ENCODE measurements around the gene CGB1. TPM values are rescaled to one million over a fixed set of nuclear protein-coding genes. Genes with fewer than 3 reads are reported as not detected.

Gene CGB1
- polyA plus RNA-seq, 1 donor = not detected

DNA sequence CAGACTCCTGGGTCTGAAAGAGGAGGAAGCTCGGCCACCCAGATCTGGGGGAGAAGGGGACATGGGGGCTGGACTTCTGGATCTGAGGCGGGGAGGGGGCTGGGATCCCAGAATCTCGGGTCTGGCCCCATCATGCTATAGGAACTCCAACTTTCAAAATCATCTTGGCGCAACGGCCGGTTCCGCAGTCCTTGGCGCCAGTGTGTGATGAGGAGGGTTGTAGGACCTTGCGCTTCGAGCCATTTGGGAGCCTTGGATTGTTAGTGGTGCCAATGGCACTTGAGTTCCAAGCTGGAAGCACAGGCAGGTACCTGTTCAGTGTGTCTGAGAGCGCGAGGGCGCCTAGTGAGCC, 42.7 kb downstream of the CGB1 start:
- no peak for DNase-seq

DNA sequence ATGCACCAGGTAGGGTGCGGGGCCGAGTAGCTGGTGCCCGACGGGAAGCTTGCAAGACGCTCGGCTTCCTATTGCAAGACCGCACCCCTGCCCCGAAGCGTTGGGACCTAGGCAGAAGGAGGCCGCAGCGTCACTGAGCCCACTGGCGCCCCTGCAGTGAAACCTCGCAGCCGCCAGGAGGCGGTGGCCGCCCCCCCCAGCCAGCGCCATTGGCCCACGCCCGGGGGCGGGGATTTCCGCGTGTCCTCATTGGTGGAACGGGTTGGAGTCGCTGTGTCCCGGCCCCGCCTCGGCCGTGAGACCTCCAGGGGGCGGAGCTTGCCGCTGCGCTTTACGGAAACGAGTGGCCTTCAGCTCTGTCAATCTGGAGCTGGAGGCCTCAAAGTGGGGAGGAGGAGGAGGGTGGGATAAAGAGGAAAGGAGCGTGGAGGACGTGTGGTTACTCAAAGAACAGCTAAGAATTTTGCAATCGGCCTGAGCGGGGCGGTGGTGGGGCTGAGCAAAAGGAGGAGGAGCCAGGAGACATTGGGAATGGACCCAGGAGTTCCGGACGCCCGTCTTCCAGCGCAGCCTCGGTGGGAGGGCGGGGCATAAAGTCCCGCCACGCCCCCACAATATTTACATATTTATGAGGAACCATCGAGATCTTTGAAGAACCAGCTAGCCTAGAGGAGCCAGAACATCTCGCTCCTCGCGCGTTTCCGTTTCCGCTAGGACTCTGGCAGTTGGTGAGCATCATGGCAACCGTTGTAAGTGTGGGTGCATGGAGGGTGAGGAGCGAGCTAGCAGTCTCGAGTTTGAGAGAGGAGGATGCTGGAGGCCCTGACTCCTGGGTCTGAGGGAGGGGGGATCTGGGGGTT, 43.3 kb downstream of the CGB1 start, which contains the start of the genes GYS1 and RUVBL2:
TSS of gene GYS1 (minus strand) at position 135 of the 860 bp plus-strand sequence. CDS start 197 bp downstream, outside the sequence.
TSS of gene RUVBL2 (plus strand) at position 713 of the 860 bp plus-strand sequence. CDS start at position 738, 25 bp downstream.
- peak; percentile 99 for DNase-seq

DNA sequence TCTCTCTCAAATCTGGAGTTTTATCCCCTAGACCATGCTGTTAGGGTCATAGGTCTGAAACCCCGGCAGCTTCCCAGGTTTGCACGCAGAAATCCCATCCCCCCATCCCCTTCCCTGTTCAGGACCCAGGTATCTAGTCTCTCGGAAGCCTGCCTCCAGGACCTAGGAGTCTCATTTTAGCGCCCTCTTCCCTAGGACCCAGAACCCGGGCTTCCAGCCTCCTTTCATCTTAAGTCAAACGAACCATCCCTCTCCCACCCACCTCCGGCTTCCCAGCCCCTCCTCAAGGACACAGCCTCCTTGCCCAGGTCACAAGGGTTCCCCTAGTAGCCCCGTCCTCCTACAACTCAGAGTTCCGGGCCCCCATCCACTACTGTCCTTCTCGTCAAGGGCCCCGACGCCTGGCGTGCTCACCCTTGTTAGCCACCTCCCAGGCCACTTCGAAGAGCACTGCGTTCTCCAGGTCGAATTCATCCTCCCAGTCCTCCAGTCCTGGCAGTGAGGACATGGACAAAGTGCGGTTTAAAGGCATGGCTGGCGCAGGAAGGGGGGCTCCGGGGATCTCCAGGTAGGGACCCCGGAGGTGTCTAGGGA, 44.0 kb downstream of the CGB1 start:
- DNase-seq = peak; percentile 14

DNA sequence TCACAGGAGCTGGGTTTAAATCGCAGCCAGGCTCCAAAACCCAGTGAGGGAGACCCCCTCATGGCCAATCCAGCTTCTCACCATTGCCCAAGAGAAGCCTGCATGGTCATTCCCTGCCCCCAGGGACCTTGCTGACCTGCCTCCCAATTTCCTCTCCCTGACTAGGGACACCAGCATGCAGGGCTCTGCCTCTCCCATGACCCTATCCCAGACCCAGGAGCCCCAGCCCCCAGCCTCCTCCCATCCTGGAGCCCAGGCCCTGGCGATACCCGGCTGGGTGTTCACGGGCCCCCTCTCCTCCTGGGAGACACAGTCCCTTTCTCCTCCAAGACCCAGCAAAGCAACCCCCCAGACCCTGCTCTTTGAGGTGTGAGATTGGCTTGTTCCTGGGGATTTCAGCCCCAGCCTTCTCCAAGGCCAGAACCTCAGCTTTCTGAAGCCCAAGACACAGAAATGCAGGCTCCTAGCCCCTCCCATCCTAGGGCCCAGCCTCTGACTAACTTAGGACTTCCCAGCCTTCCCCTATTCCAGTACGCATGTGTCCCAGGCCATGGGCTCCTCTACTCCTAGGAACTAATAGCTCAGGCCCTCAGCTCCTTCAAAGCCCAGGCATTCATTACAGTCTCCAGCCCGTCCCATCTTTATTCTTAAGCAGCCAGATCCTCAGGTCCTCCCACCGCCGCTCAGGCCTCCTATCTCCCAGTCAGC, 44.7 kb downstream of the CGB1 start:
- DNase-seq = no peak

DNA sequence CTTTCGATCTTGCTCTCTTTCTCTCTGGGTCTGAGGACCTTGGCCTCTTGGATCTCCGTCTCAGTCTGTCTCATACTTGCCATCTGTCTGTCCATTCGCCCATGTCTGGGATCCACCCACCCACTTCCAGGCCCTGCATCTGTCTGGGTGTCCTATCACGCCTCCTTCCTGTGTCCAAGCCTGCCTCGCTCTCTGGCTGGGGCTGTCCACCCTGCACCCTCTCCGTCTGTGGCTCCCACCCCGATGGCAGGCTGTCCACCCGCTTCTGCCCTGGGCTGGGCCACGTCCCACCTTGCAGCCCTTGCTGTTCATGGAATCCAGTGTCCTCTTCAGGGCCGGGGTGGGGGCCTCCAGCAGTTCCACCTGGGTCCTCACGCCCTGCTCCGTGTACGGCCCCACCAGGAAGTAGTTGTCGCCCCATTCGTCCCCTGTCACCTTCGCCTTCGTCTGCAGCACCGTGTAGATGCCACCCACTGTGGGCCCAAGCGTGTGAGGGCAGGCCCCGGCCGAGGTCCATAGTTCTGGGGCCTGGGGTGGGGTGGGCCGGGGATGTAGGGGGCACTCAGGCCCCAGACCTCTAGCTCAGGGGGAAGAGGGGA, 45.6 kb downstream of the CGB1 start:
- no peak for DNase-seq

DNA sequence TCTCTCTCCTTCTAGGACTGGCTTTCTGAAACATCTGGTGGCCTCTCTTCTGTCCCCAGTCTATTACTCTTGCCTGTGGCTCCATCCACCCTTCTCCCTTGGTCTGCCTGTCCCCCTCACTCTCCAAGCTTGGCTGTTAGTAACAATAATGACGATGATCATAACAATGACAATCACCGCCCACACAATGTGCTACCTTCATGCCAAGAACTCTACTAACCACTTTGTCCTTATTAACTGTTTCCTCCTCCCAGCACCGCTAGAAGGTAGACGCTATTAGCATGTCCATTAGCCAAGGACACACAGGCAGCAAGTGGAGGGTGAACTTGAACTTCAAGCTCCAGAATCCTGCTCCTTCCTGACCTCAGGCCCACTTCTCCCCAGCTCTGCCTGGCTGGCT, 46.3 kb downstream of the CGB1 start:
- no peak for DNase-seq

DNA sequence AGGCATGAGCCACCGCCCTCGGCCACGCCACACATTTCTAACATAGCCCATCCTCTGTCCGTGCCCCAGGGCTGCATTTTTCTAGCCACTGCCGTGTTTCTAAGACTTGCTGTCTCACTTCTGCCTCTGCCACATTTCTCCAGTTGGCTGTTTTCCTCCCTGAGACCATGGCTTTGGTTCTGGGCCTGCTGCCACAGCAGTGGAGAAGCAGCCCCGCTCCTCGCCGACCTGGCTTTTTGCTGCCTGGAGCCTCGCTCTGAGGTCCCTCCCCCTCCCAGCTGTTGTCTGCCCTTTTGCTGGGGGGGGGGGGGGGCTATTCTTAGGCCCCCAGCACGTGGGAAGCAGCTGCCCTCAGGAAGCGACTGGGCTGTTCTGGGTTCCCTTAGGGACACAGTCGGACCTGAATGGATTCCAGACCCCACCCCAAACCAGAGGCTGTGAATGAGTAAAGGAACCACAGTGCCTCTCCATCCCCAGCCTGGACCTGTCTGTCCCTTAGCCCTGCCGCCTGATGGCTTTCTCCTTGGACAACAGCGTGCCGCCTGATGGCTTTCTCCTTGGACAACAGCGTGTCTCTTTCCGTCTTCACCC, 46.9 kb downstream of the CGB1 start:
- DNase-seq = no peak

DNA sequence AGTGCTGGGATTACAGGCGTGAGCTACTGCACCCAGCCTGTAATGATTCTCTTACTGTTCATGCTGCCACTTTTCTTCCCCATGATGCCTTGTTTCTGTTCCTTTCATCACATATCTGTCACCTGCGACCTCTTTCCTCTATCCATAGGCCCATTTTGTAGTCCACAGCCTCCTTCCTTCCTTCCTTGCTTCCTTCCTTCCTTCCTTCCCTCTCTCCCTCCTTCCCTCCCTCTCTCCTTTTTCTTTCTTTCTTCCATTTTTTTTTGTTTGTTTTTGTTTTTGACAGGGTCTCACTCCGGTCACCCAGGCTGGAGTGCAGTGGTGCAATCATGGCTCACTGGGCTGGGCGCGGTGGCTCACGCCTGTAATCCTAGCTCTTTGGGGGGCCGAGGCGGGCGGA, 47.8 kb downstream of the CGB1 start:
- DNase-seq = no peak

DNA sequence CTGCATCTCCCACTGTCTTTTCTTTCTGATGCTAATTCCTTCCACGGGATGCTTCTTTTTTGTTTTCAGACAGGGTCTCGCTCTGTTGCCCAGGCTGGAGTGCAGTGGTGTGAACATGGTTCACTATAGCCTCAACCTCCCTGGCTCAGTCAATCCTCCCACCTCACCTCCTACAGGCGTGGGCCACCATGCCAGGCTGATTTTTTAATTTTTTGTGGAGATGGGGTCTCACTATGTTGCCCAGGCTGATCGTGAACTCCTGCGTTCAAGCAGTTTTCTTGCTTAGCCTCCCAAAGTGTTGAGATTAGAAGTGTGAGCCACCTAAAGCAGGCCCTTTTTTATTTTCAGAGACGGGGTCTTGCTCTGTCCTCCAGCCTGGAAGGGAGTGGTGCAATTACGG, 48.4 kb downstream of the CGB1 start:
- no peak for DNase-seq

DNA sequence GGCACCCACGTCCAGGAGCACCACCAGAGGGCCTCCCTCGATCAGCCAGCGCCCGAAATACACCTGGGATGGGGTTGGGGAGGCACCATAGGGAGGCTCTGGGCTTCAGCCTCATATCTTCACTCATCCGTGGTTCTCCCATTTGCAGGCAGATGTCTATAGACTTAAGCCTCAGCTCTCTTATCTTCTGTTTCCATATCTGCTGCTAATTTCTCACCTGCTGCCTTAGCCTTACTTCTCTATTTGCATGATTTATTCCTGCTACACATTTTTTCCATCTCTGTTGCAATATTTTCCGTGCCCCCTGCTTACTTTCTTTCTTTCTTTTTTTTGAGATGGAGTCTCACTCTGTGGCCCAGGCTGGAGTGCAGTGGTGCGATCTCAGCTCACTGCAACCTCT, 49.4 kb downstream of the CGB1 start:
- no peak for DNase-seq

DNA sequence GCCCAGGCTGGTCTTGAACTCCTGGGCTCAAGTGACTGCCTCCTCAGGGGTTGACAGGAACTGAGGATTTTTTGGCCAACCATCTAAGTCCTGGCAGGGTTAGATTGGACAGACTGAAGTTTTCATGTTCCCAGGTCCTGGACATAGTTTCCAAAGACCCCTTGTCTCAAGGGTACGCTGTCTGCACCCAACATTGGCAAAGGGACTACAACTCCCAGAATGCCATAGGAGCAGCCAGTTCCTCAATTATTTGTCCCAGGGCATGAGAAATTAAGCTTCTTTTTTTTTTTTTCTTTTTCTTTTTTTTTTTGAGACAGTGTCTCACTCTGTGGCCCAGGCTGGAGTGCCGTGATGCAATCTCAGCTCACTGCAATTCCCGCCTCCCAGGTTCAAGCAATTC, 50.5 kb downstream of the CGB1 start:
- DNase-seq = no peak

DNA sequence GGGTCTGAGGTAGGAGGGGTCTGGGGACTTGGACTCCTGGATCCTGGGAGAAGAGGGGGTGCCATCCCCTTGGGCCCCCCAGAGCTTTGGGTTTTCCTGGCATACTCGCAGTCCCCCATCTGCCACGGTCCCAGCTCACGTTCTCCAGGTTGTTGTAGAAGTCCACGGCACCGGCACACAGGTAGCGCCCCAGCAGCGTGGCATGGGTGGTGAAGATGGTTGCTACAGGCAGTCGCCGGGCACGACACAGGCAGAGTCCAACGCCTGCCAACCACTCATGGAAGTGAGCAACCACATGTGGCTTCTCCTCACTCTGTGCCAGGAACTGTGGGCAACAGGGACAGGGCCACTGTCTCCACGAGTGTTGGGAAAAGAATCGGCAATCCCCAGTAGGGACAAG, 51.0 kb downstream of the CGB1 start:
- DNase-seq = no peak

Other genes with a start within 250 kb of the CGB1 start
- gene BCAT2, start 225.9 kb downstream of the CGB1 start, polyA plus RNA-seq (ENCODE audit: insufficient read length) = 39.9 TPM
- gene HSD17B14, start 200.4 kb downstream of the CGB1 start, polyA plus RNA-seq (ENCODE audit: insufficient read length) = 27.4 TPM
- gene PLEKHA4, start 168.3 kb downstream of the CGB1 start, polyA plus RNA-seq (ENCODE audit: insufficient read length) = 23.1 TPM
- 33.8 TPM for gene PPP1R15A, start 164.5 kb downstream of the CGB1 start, polyA plus RNA-seq (ENCODE audit: insufficient read length)
- 1.6 TPM for gene TULP2, start 138.2 kb downstream of the CGB1 start, polyA plus RNA-seq (ENCODE audit: insufficient read length)
- 238 TPM for gene NUCB1, start 136.6 kb downstream of the CGB1 start, polyA plus RNA-seq (ENCODE audit: insufficient read length)
- gene DHDH, start 103.2 kb downstream of the CGB1 start, polyA plus RNA-seq (ENCODE audit: insufficient read length) = 4.6 TPM
- 64.5 TPM for gene BAX, start 82.0 kb downstream of the CGB1 start, polyA plus RNA-seq (ENCODE audit: insufficient read length)
- 2,202 TPM for gene FTL, start 71.6 kb downstream of the CGB1 start, polyA plus RNA-seq (ENCODE audit: insufficient read length)
- gene GYS1, start 43.6 kb downstream of the CGB1 start, polyA plus RNA-seq (ENCODE audit: insufficient read length) = 52.2 TPM
- gene RUVBL2, start 43.0 kb downstream of the CGB1 start, polyA plus RNA-seq (ENCODE audit: insufficient read length) = 80.2 TPM
- 0.38 TPM for gene LHB, start 19.8 kb downstream of the CGB1 start, polyA plus RNA-seq (ENCODE audit: insufficient read length)
- gene CGB3, start 12.6 kb downstream of the CGB1 start, polyA plus RNA-seq (ENCODE audit: insufficient read length) = not detected
- not detected for gene CGB2, start 5.0 kb downstream of the CGB1 start, polyA plus RNA-seq (ENCODE audit: insufficient read length)
- gene CGB5, start 7.0 kb upstream of the CGB1 start, polyA plus RNA-seq (ENCODE audit: insufficient read length) = not detected
- gene CGB8, start 12.2 kb upstream of the CGB1 start, polyA plus RNA-seq (ENCODE audit: insufficient read length) = not detected
- gene CGB7, start 20.9 kb upstream of the CGB1 start, polyA plus RNA-seq (ENCODE audit: insufficient read length) = 0.78 TPM
- 3.1 TPM for gene NTF4, start 27.9 kb upstream of the CGB1 start, polyA plus RNA-seq (ENCODE audit: insufficient read length)
- 0.08 TPM for gene KCNA7, start 35.8 kb upstream of the CGB1 start, polyA plus RNA-seq (ENCODE audit: insufficient read length)
- gene SNRNP70, start 48.6 kb upstream of the CGB1 start, polyA plus RNA-seq (ENCODE audit: insufficient read length) = 354 TPM
- gene LIN7B, start 77.5 kb upstream of the CGB1 start, polyA plus RNA-seq (ENCODE audit: insufficient read length) = 5.6 TPM
- 0.20 TPM for gene C19orf73, start 82.2 kb upstream of the CGB1 start, polyA plus RNA-seq (ENCODE audit: insufficient read length)
- gene PPFIA3, start 82.6 kb upstream of the CGB1 start, polyA plus RNA-seq (ENCODE audit: insufficient read length) = 3.9 TPM
- 22.9 TPM for gene HRC, start 118.5 kb upstream of the CGB1 start, polyA plus RNA-seq (ENCODE audit: insufficient read length)
- 29.4 TPM for gene TRPM4, start 120.9 kb upstream of the CGB1 start, polyA plus RNA-seq (ENCODE audit: insufficient read length)